Hematopoietic multipotent progenitor cell treated with erythropoietin and hydrocortisone succinate and interleukin-3 and kit ligand, for 4 days (in vitro differentiated cells): ENCODE results near the gene CCT6A.
A peak's percentile ranks its signal among the peaks of the same experiment; 100 is the strongest.
"Not testable (repeated sequence)": the region's sequence is repeated elsewhere in the genome, so short reads cannot be mapped to it uniquely, and the experiment has no call there.

Experiments
- DNase-seq: peaks from one replicate; pipeline ENCODE4 v3.0.0-alpha.2; 2015

CCT6A gene

DNA sequence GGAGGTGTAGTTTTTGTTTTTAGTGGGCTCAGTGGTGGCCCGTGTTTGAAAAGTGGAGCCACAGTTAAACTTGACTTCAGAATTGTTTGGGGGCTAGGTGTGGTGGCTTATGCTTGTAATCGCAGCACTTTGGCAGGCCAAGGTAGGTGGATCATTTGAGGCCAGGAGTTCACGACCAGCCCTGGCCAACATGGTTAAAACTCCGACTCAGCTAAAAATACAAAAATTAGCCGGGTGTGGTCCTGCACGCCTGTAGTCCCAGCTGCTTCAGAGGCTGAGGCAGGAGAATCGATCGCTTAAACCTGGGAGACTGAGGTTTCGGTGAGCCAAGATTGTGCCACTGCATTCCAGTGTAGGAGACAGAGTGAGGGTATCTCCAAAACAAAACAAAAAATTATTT lies 1.8 kb downstream of the CCT6A start:
- DNase-seq: no peak

- DNase-seq: no peak
These were observed 2.4 kb downstream of the CCT6A start for GRCh38 chr7:56053993-56054392.

DNA sequence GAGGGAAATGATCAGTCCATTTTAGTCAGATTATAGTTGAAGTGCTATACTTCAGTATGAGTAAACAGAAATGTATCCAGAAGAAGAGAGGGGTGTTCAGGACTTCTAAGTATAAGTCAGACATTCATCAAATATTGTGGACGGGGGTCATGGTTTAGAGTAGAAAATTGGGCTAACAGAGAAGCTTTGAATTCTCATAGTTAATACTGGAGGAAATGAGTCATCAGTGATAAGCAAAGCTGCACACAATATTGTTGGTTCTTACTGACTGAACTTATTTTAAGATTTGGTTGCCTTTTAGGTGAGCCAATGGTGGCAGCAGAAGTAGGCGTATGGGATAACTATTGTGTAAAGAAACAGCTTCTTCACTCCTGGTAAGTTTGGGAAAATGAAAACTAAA lies 10.8 kb downstream of the CCT6A start:
- DNase-seq: peak; percentile 77

GRCh38 chr7:56063500-56063881 lies 11.9 kb downstream of the CCT6A start:
- no peak for DNase-seq

DNA sequence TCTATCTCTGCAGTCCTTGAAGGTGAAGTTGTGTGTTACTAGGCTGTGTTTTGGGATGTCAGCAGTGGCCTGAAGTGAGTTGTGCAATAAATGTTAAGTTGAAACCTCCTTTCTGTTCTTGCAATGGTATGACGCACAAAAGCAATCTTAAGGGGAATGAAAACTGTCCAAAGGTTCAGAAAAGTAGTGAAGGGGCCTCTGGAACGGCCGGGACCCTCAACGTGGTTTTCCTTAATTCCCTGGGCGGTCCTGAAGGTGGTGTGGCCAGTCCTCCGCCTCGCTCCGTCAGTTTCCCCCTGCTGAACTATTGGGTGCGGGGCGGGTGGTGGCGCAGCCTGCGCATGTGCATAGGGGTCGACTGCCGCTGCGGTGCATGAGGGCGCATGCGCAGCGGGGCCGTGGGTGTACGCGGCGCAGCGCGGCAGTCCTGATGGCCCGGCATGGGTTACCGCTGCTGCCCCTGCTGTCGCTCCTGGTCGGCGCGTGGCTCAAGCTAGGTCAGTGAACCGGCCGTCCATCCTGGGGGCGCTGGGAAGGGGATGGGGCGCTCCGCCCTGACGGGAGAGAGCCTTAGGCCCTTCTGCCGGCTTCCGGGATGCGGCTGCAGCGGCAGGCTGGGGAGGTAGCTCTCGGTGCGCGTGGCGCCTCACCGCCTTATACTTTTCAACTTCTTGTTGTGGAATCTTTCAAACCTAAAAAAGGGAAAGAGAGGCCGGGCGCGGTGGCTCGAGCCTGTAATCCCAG lies 12.5 kb downstream of the CCT6A start, which contains the start of gene SUMF2:
Gene SUMF2, plus strand, starts transcription at position 405 of the 744 bp plus-strand sequence. Its CDS starts 26 bp downstream, at position 431.
- DNase-seq: peak; percentile 95

DNA sequence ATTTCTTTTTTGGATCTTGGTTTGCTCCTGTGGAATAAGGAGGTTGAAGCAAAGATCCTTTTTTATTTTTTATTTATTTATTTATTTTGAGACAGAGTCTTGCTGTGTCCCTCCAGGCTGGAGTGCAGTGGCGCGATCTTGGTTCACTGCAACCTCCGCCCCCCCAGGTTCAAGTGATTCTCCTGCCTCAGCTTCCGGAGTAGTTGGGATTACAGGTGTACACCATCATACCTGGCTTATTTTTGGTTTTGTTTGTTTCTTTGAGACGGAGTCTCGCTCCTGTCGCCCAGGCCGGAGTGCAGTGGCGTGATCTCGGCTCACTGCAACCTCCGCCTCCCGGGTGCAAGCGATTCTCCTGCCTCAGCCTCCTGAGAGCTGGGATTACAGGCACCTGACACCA lies 14.8 kb downstream of the CCT6A start:
- DNase-seq: not testable (repeated sequence)

DNA sequence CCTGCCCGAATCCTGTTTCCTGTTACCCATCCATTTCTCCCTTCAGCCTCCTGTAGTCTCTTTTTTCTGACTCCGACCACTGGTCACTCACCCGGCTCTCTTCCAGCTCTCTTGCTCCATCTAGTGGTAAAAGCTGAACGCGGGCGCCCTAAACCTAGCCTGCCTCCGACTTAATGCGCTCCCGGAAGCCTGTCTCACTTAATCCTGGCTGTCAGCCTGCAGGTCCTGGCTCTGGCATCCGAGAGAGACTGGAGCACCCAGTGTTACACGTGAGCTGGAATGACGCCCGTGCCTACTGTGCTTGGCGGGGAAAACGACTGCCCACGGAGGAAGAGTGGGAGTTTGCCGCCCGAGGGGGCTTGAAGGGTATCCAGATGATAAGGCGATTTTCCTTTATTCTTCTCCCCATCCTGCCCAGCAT lies 22.8 kb downstream of the CCT6A start:
- DNase-seq: peak; percentile 91

GRCh38 chr7:56077681-56078080 lies 26.1 kb downstream of the CCT6A start:
- no peak for DNase-seq

DNA sequence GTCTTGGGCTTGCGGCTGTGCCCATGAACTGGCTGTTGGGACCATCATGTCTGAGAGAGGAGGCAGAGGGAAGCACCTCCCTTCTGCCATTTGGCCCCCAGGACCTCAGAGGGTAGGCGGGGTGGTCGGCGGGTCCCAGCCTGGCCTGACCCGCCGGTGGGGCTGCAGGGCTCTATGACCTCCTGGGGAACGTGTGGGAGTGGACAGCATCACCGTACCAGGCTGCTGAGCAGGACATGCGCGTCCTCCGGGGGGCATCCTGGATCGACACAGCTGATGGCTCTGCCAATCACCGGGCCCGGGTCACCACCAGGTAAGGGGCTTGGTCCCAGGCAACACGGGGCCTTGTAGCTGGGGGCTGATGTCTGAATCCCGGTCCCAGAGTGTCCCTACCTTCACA lies 26.6 kb downstream of the CCT6A start:
- no peak for DNase-seq

- no peak for DNase-seq
These were observed 28.1 kb downstream of the CCT6A start for GRCh38 chr7:56079450-56080185.

GRCh38 chr7:56080726-56081435 lies 29.3 kb downstream of the CCT6A start:
- DNase-seq: not testable (repeated sequence)

DNA sequence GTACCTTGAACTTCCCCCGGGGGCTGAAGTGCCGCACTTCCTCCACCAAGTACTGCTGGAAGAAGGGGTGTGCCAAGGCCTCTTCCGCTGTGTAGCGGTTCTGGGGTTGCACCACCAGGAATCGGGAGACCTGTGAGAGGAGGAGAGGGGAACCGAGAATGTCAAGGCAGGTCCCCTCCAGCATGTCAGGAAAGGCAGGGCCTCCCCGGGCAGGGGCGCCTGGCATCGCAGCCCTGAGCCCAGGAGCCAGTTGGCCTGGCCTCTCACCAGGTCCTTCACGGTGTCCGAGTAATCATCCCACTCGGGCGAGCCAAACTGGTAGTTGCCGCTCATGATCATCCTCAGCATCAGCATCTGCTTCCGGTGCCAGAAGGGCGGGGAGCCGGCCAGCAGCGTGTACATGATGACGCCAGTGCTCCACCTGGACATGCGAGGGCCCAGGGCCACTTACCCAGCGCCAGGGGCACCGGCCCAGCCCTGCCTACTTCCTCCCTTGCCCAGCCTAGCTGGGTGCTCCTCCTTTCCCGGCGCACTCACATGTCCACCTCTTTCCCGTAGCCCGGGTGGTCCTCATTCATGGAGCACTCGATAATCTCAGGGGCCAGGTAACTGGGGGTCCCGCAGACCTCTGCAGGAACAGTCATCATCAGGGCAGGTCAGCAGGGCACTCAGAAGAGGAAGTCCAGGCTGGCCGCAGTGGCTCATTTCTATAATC lies 30.2 kb downstream of the CCT6A start:
- DNase-seq: no peak

DNA sequence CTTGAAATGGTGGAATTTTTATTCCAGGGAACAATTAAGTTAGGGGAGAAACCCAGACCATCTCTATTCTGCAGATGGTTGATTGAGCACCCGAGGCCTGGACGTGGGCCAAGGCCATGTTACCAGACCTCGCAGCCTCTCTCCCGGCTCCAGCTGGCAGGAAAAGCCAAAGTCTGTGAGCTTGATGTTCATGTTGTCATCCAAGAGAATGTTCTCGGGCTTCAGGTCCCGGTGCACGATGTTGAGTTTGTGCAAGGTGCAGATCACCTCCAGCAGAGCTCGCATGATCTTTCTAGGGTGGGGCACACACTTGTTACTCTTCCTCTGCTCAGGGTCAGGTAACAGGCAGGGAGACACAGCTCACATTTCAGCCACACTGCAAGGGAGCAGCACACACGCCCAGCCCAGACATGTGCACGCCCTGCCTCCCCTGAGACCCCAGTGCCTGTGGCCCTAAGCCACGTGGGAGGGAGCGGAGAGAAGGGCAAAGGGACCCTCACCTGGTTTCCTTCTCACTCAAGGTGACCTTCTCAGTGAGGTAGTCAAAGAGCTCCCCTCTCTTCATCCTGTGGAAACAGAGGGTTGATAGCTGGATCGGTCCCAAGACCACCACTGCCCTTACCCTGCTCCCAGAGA lies 31.7 kb downstream of the CCT6A start:
- no peak for DNase-seq

DNA sequence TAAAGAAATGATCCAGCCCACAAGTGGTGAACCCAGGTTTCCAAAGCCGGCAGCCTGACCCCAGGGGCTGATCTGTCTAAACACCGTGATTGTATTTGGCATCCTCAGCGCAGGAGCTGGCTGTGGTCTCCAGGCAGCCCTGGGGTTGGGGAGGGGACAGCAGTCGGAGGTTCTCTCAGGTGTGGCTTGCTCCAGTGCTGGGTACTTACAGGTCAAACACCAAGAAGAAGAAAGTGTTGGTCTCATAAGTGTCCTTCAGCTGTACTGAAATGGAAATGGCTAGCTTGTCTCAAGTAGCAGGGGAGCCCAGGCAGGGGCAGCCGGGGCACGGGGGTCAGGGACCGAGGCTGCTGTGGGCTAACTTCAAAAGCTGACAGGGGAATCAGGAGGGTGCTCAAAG lies 35.2 kb downstream of the CCT6A start:
- DNase-seq: no peak

DNA sequence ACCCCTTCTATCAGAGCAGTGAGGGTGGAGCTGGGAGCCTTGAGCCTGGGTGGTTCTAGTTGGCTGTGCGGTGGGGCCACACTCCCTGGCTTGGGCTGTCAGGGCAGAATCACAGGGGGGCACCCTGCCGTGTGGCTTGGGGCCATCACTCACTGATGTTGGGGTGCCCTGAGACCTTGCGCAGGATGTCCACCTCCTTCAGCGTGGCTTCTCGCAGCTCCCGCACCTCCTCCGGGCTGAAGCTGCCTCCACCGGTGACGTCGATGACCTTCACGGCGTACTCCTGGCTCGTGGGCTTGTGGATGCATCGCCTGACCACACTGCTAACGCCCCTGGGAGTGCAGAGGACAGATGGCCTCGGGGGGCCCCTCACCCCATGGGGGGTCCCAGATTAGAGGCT lies 35.9 kb downstream of the CCT6A start:
- DNase-seq: no peak

DNA sequence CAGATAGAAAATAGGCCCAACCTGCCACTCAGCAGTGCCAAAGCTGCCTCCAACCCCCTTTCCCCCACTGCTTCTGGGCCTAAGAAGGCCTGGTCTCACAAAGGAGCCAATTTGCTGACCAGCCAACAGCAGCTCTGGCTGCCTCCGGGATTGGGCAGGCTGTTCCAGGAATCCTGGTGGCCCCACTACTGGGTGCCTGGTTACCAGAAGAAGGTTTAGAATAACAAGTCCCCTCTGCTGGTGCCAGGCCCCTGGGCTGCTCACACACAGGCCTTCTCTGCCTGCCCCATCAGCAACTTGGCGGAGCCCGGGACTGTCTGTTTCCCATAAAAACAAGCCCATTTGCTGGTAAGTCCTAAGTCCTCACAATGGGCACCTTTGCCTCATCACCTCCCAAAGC lies 40.0 kb downstream of the CCT6A start:
- DNase-seq: no peak

- DNase-seq: not testable (repeated sequence)
These were observed 40.8 kb downstream of the CCT6A start for GRCh38 chr7:56092388-56092787.

DNA sequence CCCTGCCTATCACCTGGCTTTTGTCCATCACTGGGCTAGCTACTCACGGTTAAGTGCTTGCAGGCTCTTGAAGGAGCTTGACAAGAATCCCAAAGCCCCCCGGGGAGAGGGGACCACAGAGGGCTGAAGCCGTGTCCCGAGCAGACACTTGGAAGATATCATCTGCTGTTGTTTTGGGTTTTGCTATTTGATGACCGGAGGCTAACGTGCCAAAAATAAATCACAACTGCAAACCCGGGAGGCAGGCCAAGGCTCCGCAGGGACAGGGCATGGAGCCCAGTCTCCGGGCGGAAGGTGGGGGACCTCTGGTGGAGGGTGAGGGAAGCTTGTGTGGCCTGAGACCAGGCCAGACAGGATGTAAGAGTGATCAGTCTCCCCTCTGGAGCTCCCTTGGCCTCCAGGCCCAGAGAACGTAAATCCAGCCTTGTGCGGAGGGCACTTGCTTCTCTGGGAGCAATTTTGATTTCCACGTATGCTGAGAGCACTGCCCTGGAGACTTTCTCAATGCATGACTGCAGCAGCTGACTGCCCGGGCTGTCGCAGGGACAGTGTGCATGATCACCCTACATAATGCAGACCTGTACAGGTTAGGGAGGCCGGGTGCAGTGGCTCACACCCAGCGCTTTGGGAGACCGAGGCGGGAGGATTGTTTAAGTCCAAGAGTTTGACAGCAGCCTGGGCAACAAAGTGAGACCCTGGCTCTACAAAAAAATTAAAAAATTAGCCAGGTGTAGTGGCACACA lies 41.4 kb downstream of the CCT6A start, which contains the start of gene PHKG1:
Gene PHKG1, minus strand, starts transcription at position 164 of the 743 bp plus-strand sequence. CDS start 4,011 bp downstream, outside the sequence.
- DNase-seq: peak; percentile 47

DNA sequence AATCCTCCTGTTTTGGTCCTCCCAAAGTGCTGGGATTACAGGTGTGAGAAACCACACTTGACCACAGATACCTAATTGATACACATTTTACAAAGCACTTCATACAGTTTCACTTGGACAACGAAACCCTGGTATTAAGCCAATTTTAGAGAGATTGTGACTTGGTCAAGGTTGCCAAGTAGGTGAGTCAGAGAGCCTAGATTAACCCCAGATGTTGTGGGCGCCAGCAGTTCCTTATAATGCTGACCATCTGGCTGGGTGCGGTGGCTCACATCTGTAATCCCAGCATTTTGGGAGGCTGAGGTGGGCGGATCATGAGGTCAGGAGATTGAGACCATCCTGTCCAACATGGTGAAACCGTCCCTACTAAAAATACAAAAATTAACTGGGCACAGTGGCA lies 46.1 kb downstream of the CCT6A start:
- peak; percentile 68 for DNase-seq

- not testable (repeated sequence) for DNase-seq
These were observed 46.8 kb downstream of the CCT6A start for GRCh38 chr7:56098187-56099008.

GRCh38 chr7:56099653-56100052 lies 48.1 kb downstream of the CCT6A start:
- DNase-seq: no peak
